Prostate gland (tissue), 2 donors: ENCODE data around the gene SEPTIN6. TPM values are rescaled to one million over a fixed set of nuclear protein-coding genes. Genes with fewer than 3 reads are reported as not detected.
A peak's percentile ranks its signal among the peaks of the same experiment; 100 is the strongest.
"Not testable (repeated sequence)": the region's sequence is repeated elsewhere in the genome, so short reads cannot be mapped to it uniquely, and the experiment has no call there.

Source experiments
- DNase-seq: peaks from one replicate; pipeline ENCODE4 v3.0.0-alpha.2; 2019; ENCODE audit warnings: low spot score
- H3K27ac ChIP-seq, 2 donors: fragments of 200-600 bp; sonication (generic); 2 replicates each; pipeline ENCODE4 v1.5.1; 2017 to 2019
- H3K27me3 ChIP-seq: fragments of 200-600 bp; sonication (generic); replicated peaks from 2 replicates; pipeline ENCODE4 v1.5.1; 2019; ENCODE audit not compliant: insufficient read depth
- H3K36me3 ChIP-seq, 2 donors: fragments of 200-600 bp; sonication (generic); 1 replicate in 1 of 2; 2 replicates in 1 of 2; pipeline versions ENCODE4 v1.5.1 to v1.8.1; 2017 to 2019
- H3K4me1 ChIP-seq: fragments of 200-600 bp; sonication (generic); replicated peaks from 2 replicates; pipeline ENCODE4 v1.5.1; 2019
- H3K4me3 ChIP-seq, 2 donors: fragments of 200-600 bp; sonication (generic); 2 replicates each; pipeline ENCODE4 v1.5.1; 2017 to 2019
- H3K9me3 ChIP-seq: fragments of 200-600 bp; sonication (generic); 2 replicates; pipeline ENCODE4 v1.5.1; 2017
- POLR2A ChIP-seq: fragments of 450-650 bp; IDR thresholded peaks from one replicate; pipeline ENCODE4 v1.6.1; 2016; ENCODE audit warnings: antibody characterized with exemption, mild to moderate bottlenecking
- POLR2AphosphoS5 ChIP-seq: sonication (generic); formaldehyde crosslinking; IDR thresholded peaks from one replicate; pipeline ENCODE4 v1.6.1; 2017; ENCODE audit warnings: antibody characterized with exemption
- WGBS: methylation state at CpG from one replicate; pipeline ENCODE4 v1.1.5; 2018; 5-methylcytosine and 5-hydroxymethylcytosine counted together
- intact Hi-C: fragments of 100-400 bp; cut with DNase I; formaldehyde crosslinking; loops from one replicate; pipeline ENCODE4 v1.14.2; 2022
- total RNA-seq, 2 donors: library from RNA; depleted of rRNA; stranded (reverse); fragments of >200 nt; gene quantifications; one replicate each; pipeline ENCODE4 v1.1.0, GENCODE V29; 2016
- TF ChIP-seq, protein P1 (sequence below), 4 experiments: fragments of 200-600 bp in 2 of 4; fragments of 450-650 bp in 2 of 4; sonication (generic) in 2 of 4; IDR thresholded peaks; 1 replicate in 3 of 4; 2 replicates in 1 of 4; pipeline ENCODE4 v1.5.1; 2016 to 2019; ENCODE audit warnings: antibody characterized with exemption in 4 of 4, mild to moderate bottlenecking in 2 of 4, moderate library complexity in 2 of 4

Gene SEPTIN6
- total RNA-seq, 2 donors from 2014 or later = 20.5 to 175 TPM

DNA sequence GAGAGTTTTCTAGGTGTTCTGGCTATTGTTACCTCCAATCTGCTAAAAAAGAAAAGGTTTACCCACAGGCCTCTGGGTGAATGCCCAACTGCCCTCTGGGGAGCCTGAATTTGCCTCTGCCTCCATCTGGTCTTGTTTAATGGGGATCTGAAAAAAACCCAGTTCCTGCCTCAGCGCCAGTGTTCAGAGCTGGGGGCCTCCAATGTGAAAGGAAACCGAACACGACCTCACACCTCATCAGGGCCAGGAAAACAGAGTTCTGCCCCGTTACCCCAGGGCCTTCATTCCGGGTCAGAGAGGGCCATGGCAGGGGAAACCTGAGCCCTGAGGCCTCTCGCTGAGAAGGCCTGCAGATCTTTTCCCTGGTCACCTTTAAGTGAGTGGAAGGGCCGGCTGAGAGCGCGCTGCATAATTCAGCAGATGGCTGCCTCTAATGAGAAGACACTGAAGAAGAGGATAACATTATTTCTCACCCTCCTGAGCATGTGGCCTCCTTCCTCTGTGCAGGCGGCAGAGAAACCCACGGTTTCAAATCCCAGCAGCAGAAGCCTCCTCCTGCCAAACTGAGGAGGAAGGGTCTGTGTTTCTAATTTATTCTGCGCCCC lies 6.8 kb downstream of the SEPTIN6 start:
- Histone ChIP-seq H3K4me3 (no peak overlapping the region), H3K36me3 (no peaks in the 10 kb centered on the region), H3K27ac (no peak overlapping the region), H3K4me1 (no peaks in the 10 kb centered on the region), H3K9me3 (no peaks in the 10 kb centered on the region), H3K27me3 (no peaks in the 10 kb centered on the region)
- TF ChIP-seq, protein P1, sequence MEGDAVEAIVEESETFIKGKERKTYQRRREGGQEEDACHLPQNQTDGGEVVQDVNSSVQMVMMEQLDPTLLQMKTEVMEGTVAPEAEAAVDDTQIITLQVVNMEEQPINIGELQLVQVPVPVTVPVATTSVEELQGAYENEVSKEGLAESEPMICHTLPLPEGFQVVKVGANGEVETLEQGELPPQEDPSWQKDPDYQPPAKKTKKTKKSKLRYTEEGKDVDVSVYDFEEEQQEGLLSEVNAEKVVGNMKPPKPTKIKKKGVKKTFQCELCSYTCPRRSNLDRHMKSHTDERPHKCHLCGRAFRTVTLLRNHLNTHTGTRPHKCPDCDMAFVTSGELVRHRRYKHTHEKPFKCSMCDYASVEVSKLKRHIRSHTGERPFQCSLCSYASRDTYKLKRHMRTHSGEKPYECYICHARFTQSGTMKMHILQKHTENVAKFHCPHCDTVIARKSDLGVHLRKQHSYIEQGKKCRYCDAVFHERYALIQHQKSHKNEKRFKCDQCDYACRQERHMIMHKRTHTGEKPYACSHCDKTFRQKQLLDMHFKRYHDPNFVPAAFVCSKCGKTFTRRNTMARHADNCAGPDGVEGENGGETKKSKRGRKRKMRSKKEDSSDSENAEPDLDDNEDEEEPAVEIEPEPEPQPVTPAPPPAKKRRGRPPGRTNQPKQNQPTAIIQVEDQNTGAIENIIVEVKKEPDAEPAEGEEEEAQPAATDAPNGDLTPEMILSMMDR (IDR thresholded peaks at IDR 0.05) = no peak
- TF ChIP-seq POLR2A = no peak
- TF ChIP-seq POLR2AphosphoS5 = no peak
- intact Hi-C loops = no loop called here
- DNase-seq = no peak
- 76% methylated on average over 12 of the region's 12 CpGs for WGBS

DNA sequence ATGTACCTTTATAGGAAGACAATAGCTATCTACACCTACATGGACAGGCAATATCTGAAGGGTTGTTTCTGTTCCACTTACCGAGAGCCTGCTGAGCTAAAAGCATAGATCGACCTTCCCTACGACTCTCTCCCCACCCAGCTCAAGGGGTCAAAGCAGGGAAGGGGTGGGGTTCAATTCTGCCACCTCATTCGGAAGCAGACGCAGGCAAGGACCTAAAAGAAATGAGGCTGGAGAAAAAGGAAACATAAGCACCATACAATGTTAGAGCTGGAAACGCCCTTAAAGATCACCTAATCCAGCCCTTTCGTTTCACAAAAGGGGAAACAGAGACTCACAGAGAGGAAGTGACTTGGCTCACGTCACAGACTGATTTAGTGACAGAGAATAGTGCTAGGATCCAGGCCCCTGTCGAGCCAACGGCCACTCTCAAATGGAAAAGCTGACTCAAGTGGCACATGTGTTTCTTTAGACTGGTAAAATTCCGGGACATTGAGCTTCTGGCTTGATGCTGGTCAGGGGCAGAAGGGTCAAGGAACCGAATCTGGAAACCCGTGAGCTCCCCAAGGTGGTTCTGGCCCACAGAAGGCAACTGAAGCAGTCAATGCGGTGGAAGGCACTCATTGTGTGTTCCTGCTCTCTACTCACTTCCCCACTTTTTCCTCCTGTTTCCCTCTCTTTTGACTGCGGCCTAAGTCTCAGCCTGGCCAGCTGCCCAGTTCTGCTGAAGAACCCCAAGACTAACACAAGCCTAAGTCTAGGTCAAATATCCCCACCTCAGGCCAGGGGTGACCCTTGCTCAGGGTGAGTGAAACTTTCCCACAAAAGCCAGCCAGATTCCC lies 7.5 kb downstream of the SEPTIN6 start:
- no peak for DNase-seq
- 56% methylated on average over 15 of the region's 15 CpGs for WGBS
- no peaks in the 10 kb centered on the region for H3K36me3 ChIP-seq
- TF ChIP-seq POLR2AphosphoS5 (no peak), POLR2A (no peak)
- TF ChIP-seq, protein P1 (IDR thresholded peaks at IDR 0.05) = no peak
- H3K4me3 ChIP-seq = no peak overlapping the region
- H3K9me3 ChIP-seq = no peaks in the 10 kb centered on the region
- intact Hi-C loops = no loop called here
- H3K27me3 ChIP-seq = no peaks in the 10 kb centered on the region
- H3K4me1 ChIP-seq = no peaks in the 10 kb centered on the region
- peak overlapping the region in 1 of 2 donors; percentile 15 for H3K27ac ChIP-seq

DNA sequence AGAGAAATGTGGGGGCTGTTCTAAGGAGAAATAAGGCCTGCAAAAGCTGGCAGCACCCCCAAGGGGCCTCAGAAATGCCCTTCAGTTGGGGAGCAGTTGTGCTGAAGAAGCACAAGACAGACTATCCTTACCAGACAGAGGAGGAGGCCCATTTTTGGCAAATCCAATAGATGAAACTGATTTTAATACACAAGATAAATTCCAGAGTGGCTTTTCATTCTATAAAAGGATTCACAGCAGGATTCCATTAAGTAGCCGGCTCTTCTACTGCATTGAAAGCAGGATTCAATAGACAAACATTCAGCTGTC lies 8.1 kb downstream of the SEPTIN6 start:
- Histone ChIP-seq H3K9me3 (no peaks in the 10 kb centered on the region), H3K27me3 (no peaks in the 10 kb centered on the region), H3K4me3 (no peak overlapping the region), H3K36me3 (no peaks in the 10 kb centered on the region), H3K27ac (peak overlapping the region in 1 of 2 donors; percentile 15), H3K4me1 (no peaks in the 10 kb centered on the region)
- intact Hi-C loops = no loop called here
- 44% methylated on average over 1 of the region's 1 CpG for WGBS
- TF ChIP-seq POLR2A (no peak), POLR2AphosphoS5 (no peak)
- TF ChIP-seq, protein P1 (IDR thresholded peaks at IDR 0.05) = no peak
- no peak for DNase-seq

DNA sequence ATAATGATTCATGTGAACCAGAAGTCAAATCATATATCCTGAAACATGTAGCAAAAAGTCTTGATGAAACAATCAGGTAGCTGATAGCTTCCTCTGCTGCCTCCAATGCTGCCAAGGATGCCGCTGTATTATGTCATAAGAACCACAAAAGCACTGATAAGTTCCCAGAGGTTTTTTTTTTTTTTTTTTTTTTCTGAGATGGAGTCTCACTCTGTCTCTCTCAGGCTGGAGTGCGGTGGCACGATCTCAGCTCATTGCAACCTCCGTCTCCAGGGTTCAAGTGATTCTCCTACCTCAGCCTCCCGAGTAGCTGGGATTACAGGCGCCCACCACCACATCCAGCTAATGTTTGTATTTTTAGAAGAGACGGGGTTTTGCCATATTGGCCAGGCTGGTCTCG lies 8.7 kb downstream of the SEPTIN6 start:
- H3K27ac ChIP-seq, intact Hi-C loops, H3K4me1 ChIP-seq, H3K4me3 ChIP-seq, DNase-seq, H3K36me3 ChIP-seq, H3K9me3 ChIP-seq, H3K27me3 ChIP-seq: not testable (repeated sequence)
- WGBS = 97% methylated on average over 8 of the region's 8 CpGs

DNA sequence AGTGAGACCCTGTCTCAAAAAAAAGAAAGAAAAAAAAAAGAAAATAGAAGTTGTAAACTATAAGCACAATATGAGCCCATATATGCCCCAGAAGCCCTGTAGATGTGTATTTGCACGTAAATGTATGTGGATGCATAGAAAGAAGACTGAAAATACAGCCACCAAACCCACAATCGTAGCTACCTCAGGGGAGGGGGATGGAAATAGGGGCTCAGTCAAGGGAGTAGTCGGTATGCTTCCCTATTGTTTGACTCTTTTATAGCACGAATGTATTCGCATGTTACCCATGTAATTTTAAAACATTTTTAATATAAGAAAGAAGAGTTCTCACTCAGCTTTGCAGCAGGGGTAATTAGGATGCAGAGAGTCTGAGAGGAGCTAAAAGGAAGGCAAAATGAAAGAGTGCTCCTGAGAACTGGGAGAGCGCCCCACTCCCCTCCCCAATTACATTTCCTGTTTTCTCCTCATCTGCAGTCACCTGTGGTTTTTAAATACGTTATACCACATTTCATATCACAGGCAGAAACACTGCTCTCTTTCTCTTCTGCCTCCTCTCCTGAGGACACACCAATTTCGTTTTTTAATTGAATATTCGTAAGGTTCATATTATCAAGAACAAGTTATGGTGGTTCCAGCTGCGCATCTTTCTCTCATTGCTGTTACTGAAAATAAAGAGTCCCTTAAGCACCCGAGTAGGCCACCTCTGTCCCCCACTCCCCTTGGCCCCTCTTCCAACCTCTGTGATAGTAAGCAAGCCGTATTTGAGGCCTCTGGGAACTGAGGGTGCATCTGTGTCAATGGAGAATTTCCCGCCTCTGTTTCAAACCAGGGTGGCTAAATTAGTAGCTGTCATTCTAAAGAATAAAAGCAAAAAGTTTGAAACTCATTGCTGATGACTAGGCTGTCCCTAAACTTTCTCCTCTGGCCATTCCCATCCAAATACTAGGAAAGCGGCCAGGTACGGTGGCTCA lies 10.7 kb downstream of the SEPTIN6 start:
- no peaks in the 10 kb centered on the region for H3K9me3 ChIP-seq
- intact Hi-C loops = no loop called here
- no peak for DNase-seq
- H3K4me1 ChIP-seq = no peaks in the 10 kb centered on the region
- TF ChIP-seq, protein P1 (IDR thresholded peaks at IDR 0.05) = no peak
- TF ChIP-seq POLR2AphosphoS5 = no peak
- TF ChIP-seq POLR2A = no peak
- H3K27me3 ChIP-seq = no peaks in the 10 kb centered on the region
- no peaks in the 10 kb centered on the region for H3K36me3 ChIP-seq
- no peak overlapping the region for H3K27ac ChIP-seq
- H3K4me3 ChIP-seq = no peak overlapping the region
- WGBS = 78% methylated on average over 15 of the region's 15 CpGs
